ENCODE measurements around the gene GSTCD.

DNA sequence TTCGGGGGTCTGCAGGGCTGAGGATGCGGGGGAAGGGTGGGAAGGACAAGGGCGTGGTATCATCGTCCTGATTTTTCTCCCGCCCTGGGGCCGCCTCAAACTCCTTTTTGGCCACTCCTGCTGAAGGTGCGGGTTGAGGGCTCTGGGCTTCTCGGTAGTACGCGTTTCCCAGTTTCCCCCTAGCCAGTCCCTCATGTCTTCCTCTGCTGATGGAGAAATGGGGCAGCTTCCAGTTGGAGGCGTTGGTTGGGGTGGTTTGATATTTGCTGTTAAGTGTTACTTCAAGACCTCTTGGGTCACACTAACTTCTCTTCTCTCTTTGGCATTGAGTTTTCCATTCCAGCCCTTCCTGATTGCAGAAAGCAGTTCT is 482 bp downstream of the GSTCD start:
- TF ChIP-seq, protein P1, sequence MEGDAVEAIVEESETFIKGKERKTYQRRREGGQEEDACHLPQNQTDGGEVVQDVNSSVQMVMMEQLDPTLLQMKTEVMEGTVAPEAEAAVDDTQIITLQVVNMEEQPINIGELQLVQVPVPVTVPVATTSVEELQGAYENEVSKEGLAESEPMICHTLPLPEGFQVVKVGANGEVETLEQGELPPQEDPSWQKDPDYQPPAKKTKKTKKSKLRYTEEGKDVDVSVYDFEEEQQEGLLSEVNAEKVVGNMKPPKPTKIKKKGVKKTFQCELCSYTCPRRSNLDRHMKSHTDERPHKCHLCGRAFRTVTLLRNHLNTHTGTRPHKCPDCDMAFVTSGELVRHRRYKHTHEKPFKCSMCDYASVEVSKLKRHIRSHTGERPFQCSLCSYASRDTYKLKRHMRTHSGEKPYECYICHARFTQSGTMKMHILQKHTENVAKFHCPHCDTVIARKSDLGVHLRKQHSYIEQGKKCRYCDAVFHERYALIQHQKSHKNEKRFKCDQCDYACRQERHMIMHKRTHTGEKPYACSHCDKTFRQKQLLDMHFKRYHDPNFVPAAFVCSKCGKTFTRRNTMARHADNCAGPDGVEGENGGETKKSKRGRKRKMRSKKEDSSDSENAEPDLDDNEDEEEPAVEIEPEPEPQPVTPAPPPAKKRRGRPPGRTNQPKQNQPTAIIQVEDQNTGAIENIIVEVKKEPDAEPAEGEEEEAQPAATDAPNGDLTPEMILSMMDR (IDR thresholded peaks at IDR 0.05), result no peak
- TF ChIP-seq EZH2 (IDR thresholded peaks at IDR 0.05) (no peak), EZH2phosphoT487 (IDR thresholded peaks at IDR 0.05) (no peak)

Data from neural progenitor cell (in vitro differentiated cells).